ENCODE measurements around the gene LRRIQ3.

DNA sequence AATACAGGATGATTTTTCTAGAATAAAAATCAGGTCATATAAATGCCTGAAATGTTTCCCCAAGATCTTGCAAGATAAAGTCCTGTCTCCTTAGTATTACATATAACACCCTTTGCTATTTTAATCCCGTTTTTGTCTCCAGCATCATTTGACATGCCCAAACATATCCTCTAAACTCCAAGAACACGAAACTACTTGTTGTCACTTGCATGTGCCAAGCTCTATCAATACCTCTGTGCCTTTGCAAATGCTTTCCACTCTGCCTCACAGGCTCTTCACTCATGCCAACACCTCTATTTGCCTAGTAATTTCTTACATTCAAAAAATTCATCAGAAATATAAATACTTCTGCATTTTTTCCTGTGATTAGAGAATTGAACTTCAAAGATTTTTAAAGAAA lies 37.9 kb downstream of the LRRIQ3 start:
- TF ChIP-seq BHLHE40 (IDR thresholded peaks at IDR 0.05; ENCODE audit: low read depth, low read length) (no peak), CTCF (conservative IDR thresholded peaks at IDR 0.05; ENCODE audit: low read depth, low read length) (no peak), CEBPB (IDR thresholded peaks at IDR 0.05; ENCODE audit: low read depth, low read length) (no peak), POLR2A (IDR thresholded peaks at IDR 0.05; ENCODE audit: low read depth, low read length) (no peak), RAD21 (IDR thresholded peaks at IDR 0.05; ENCODE audit: low read length) (no peak), RFX5 (IDR thresholded peaks at IDR 0.05; ENCODE audit: low read depth, low read length) (no peak), CHD1 (IDR thresholded peaks at IDR 0.05; ENCODE audit: low read depth, low read length) (no peak), SMC3 (IDR thresholded peaks at IDR 0.05; ENCODE audit: low read depth, low read length) (no peak), FOS (IDR thresholded peaks at IDR 0.05; ENCODE audit: low read depth, low read length) (no peak), MAFK (IDR thresholded peaks at IDR 0.05; ENCODE audit: low read depth, low read length) (no peak), MXI1 (IDR thresholded peaks at IDR 0.05; ENCODE audit: borderline replicate concordance, low read depth, low read length) (no peak)
